Endothelial cell of umbilical vein (primary cell): ENCODE data around the gene GNB1L. TPM values are rescaled to one million over a fixed set of nuclear protein-coding genes. Genes with fewer than 3 reads are reported as not detected.

Experiments
- BruUV-seq: library from RNA; stranded (reverse); fragments of 400-500 nt; replicated peaks from 2 replicates; lab custom pipeline; 2021; lab: Mats Ljungman, UMichigan
- CTCF ChIA-PET: fragments of 300-600, 350-600 bp; sonication (Branson Sonifier 250); formaldehyde crosslinking; loops from one replicate; lab custom pipeline; 2021; ENCODE audit warnings: antibody characterized with exemption, inconsistent platforms; lab: Charles Lee
- POLR2A ChIA-PET: fragments of 300-600, 350-600 bp; sonication (Branson Sonifier 250); formaldehyde crosslinking; loops from one replicate; lab custom pipeline; 2021; ENCODE audit warnings: antibody characterized with exemption, inconsistent platforms; lab: Charles Lee
- DNase-seq: peaks from one replicate; pipeline ENCODE4 v3.0.0-alpha.2; 2011; ENCODE audit warnings: low read depth, low spot score
- FAIRE-seq: peaks from 2 replicates; lab custom pipeline; 2011; peaks lifted over from hg19 to GRCh38; lab: Jason Lieb, UNC
- H2AFZ ChIP-seq: 2 replicates; pipeline ENCODE4 v1.6.0; 2012; ENCODE audit warnings: low read depth, low read length, control low read depth, inconsistent platforms
- H3K27ac ChIP-seq: 2 replicates; pipeline ENCODE4 v1.5.1; 2011; ENCODE audit warnings: low read depth, mild to moderate bottlenecking, control low read depth, low read length, moderate library complexity; ENCODE audit not compliant: insufficient read depth
- H3K27me3 ChIP-seq, 2 experiments: 2 replicates each; pipeline versions ENCODE4 v1.6.0 to v1.6.1; 2011; ENCODE audit warnings: low read length in 2 of 2, mixed read lengths in 1 of 2; ENCODE audit not compliant: control insufficient read depth in 2 of 2, insufficient read depth in 2 of 2
- H3K36me3 ChIP-seq, 2 experiments: 2 replicates in 1 of 2; 3 replicates in 1 of 2; pipeline ENCODE4 v1.5.1; 2011; ENCODE audit warnings: low read length in 2 of 2, mild to moderate bottlenecking in 1 of 2, moderate library complexity in 1 of 2; ENCODE audit not compliant: control insufficient read depth in 2 of 2, insufficient read depth in 2 of 2; ENCODE audit errors: extremely low read depth in 1 of 2
- H3K4me1 ChIP-seq: 3 replicates; pipeline ENCODE4 v1.5.1; 2011; ENCODE audit warnings: mild to moderate bottlenecking, low read length; ENCODE audit not compliant: control insufficient read depth, insufficient read depth; ENCODE audit errors: extremely low read depth
- H3K4me2 ChIP-seq: 2 replicates; pipeline ENCODE4 v1.6.1; 2011; ENCODE audit warnings: low read length, control low read depth, mixed read lengths; ENCODE audit not compliant: insufficient read depth
- H3K4me3 ChIP-seq, 3 experiments: fragments of 200-600 bp in 1 of 3; sonication (generic), shearing (Covaris generic) in 1 of 3; replicated peaks in 1 of 3; 2 replicates each; pipeline ENCODE4 v1.5.1; 2011 to 2016; ENCODE audit warnings: control low read depth in 3 of 3, low read length in 3 of 3, mild to moderate bottlenecking in 2 of 3, inconsistent platforms in 1 of 3, low read depth in 1 of 3, moderate library complexity in 1 of 3; ENCODE audit not compliant: insufficient read depth in 1 of 3
- H3K79me2 ChIP-seq: 2 replicates; pipeline ENCODE4 v1.6.0; 2012; ENCODE audit warnings: low read length, inconsistent platforms; ENCODE audit not compliant: control insufficient read depth, insufficient read depth
- H3K9ac ChIP-seq: replicated peaks from 2 replicates; pipeline ENCODE3; 2011; ENCODE audit warnings: low read length, control low read depth; ENCODE audit not compliant: insufficient read depth; ENCODE audit errors: extremely low read depth
- H3K9me1 ChIP-seq: replicated peaks from 3 replicates; pipeline ENCODE4 v1.6.0; 2011; ENCODE audit warnings: mild to moderate bottlenecking, low read length; ENCODE audit not compliant: control insufficient read depth, insufficient read depth; ENCODE audit errors: extremely low read depth
- H3K9me3 ChIP-seq: replicated peaks from 2 replicates; pipeline ENCODE4 v1.5.1; 2012; ENCODE audit warnings: low read length, inconsistent platforms; ENCODE audit not compliant: control insufficient read depth, insufficient read depth
- H4K20me1 ChIP-seq: replicated peaks from 2 replicates; pipeline ENCODE3; 2011; ENCODE audit warnings: mild to moderate bottlenecking, low read length; ENCODE audit not compliant: control insufficient read depth, insufficient read depth; ENCODE audit errors: extremely low read depth
- CTCF ChIP-seq, 2 donors: IDR thresholded peaks; 1 replicate in 1 of 2; 2 replicates in 1 of 2; pipeline ENCODE4 v1.5.1; 2011; ENCODE audit warnings: low read length in 2 of 2, mild to moderate bottlenecking in 2 of 2, moderate library complexity in 2 of 2, control low read depth in 1 of 2, inconsistent platforms in 1 of 2, low read depth in 1 of 2; ENCODE audit not compliant: insufficient read depth in 1 of 2; ENCODE audit errors: extremely low read depth in 1 of 2
- EZH2 ChIP-seq: IDR thresholded peaks from 2 replicates; pipeline ENCODE4 v1.6.1; 2012; ENCODE audit warnings: borderline replicate concordance, low read depth, mild to moderate bottlenecking, moderate library complexity, low read length, inconsistent platforms; ENCODE audit not compliant: severe bottlenecking
- GATA2 ChIP-seq: IDR thresholded peaks from 2 replicates; pipeline ENCODE4 v1.7.0; 2011; ENCODE audit warnings: low read depth, mild to moderate bottlenecking, moderate library complexity, mixed read lengths, low read length; ENCODE audit not compliant: insufficient read length, insufficient read depth
- JUN ChIP-seq: IDR thresholded peaks from 2 replicates; pipeline ENCODE4 v1.6.1; 2011; ENCODE audit warnings: borderline replicate concordance, low read depth; ENCODE audit not compliant: insufficient read length, insufficient read depth
- POLR2AphosphoS5 ChIP-seq: IDR thresholded peaks from 2 replicates; pipeline ENCODE4 v1.6.1; 2012; ENCODE audit warnings: low read depth, mild to moderate bottlenecking, control low read depth, low read length, moderate library complexity; ENCODE audit not compliant: insufficient read depth
- dilution Hi-C: fragments of 300-500 bp; cut with MboI; formaldehyde crosslinking; loops from one replicate; pipeline ENCODE4 v1.15.0; 2019; ENCODE audit warnings: low sequenced_read_pairs; ENCODE audit not compliant: extremely low pct_ligation_motif_present
- intact Hi-C: fragments of 100-400 bp; cut with micrococcal nuclease; formaldehyde crosslinking; loops from one replicate; pipeline ENCODE4 v1.10.0; 2022
- polyA plus RNA-seq, 4 experiments: library from polyadenylated mRNA; depleted of rRNA in 3 of 4; stranded (reverse) in 3 of 4; unstranded in 1 of 4; fragments of >200 nt; gene quantifications; 2 replicates each; pipeline versions ENCODE4 v1.2.1 to v1.2.3, GENCODE V29; 2011 to 2012; ENCODE audit warnings: missing spikeins in 1 of 4
- total RNA-seq: library from RNA; stranded (reverse); gene quantifications from 2 replicates; pipeline ENCODE4 v1.2.3, GENCODE V29; 2021

The GNB1L gene
- total and polyA plus RNA-seq, 2 donors (not counting 3 experiments of a cell fraction or from before 2014, with no cell fraction given) = 5.4 to 5.9 TPM

DNA sequence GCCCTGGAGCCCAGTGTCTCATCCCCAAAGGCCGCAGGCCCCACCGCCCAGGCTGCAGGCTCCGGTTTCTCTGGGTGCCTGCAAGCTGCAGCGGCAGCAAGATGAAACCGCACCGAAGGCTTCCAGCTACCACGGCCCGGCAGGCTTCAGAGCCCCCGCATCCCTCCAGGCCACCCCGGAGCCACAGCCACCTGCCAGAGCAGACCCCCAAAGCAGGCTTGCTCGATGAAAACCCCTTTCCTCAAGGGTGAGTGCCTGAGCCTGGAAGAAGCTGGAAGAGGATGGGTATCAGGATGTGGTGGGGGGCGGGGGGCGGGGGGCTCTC is 24.5 kb upstream of the GNB1L start:
- dilution Hi-C loops = no loop called here
- Histone ChIP-seq H3K9ac (peak overlapping the region; percentile 75), H3K4me1 (peaks cover 83% of the 10 kb centered on the region), H3K36me3 (peaks cover 10 to 12% of the 10 kb centered on the region in 2 experiments), H3K27me3 (no peaks in the 10 kb centered on the region), H4K20me1 (no peaks in the 10 kb centered on the region), H3K4me3 (peak overlapping the region; percentile 26 to 85 (median 57)), H3K79me2 (peaks cover 49% of the 10 kb centered on the region), H3K27ac (peak overlapping the region; percentile 69), H3K9me1 (no peaks in the 10 kb centered on the region), H2AFZ (no peak overlapping the region), H3K4me2 (peak overlapping the region; percentile 81), H3K9me3 (no peaks in the 10 kb centered on the region)
- ChIA-PET POLR2A (interaction anchor here (0.8 kb wide), 1 partner anchor 34 kb away, joined by 3 read pairs; no protein-coding TSS in a partner anchor), CTCF (interaction anchor here (1.4 to 1.9 kb wide), 2 partner anchors 31 to 149 kb away, joined by 4 to 10 read pairs; no protein-coding TSS in a partner anchor)
- intact Hi-C loops = no loop called here
- FAIRE-seq (peak; percentile 15), DNase-seq (no peak)
- no TSS peak for BruUV-seq
- TF ChIP-seq CTCF (IDR thresholded peaks at IDR 0.05; ENCODE audit: extremely low read depth in 1 of 2, insufficient read depth in 1 of 2, low read depth in 1 of 2, low read length in 2 of 2) (no peak), EZH2 (no peak), JUN (no peak)

DNA sequence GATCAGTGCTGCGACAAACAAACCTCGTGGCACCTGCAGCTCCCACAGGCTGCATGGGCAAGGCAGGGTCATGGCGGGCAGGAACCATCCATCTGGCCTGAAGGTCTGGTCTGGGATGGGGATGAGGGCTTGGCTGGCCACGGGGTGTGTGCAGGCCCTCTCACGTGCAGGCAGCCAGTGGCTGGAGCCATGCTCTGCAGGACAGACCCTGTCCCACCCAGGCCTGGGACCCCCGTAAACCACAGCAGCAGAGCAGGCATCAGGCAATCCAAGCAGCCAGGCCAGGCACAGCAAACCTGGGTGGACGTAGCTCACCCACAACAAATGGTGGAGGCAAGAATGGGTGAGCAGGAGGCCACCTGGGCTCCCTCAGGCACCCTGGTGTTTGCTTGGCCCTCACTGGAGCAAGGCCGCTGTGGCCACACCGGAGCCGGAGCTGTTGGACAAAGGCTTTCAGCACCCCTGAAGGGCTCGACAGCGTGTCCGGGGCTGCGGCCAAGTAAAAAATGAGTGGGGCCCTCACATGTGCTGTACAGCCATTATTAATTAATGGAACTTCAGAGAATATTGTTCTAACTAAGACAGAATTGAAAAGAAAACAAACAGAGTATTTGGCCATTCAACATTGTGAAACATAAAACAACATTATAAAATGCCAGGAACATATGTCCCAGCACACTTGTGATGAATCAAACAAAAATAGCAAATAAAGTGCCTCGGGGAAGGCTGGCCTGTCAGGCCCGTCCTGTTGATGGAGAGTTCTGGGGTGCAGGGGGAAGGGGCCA is 24.0 kb upstream of the GNB1L start:
- DNase-seq = no peak
- Histone ChIP-seq H3K27me3 (no peaks in the 10 kb centered on the region), H3K27ac (peak overlapping the region; percentile 69), H3K4me2 (peak overlapping the region; percentile 81), H2AFZ (no peak overlapping the region), H3K4me1 (peaks cover 86% of the 10 kb centered on the region), H4K20me1 (no peaks in the 10 kb centered on the region), H3K9ac (peak overlapping the region; percentile 75), H3K36me3 (peaks cover 10 to 12% of the 10 kb centered on the region in 2 experiments), H3K9me3 (no peaks in the 10 kb centered on the region), H3K79me2 (peaks cover 49% of the 10 kb centered on the region), H3K9me1 (no peaks in the 10 kb centered on the region), H3K4me3 (peak overlapping the region; percentile 26 to 85 (median 57))
- ChIA-PET CTCF (interaction anchor here (1.4 to 1.9 kb wide), 2 partner anchors 31 to 148 kb away, joined by 4 to 10 read pairs; no protein-coding TSS in a partner anchor), POLR2A (no interaction called here)
- dilution Hi-C loops = no loop called here
- BruUV-seq = TSS peak; percentile 3
- intact Hi-C loops = no loop called here
- peak; percentile 67 for FAIRE-seq
- TF ChIP-seq GATA2 (no peak), POLR2AphosphoS5 (peak; percentile 8)
